ENCODE measurements around the gene CPNE1.

GRCh38 chr20:35643045-35643444, 21.7 kb downstream of the CPNE1 start:
- TF ChIP-seq EZH2 (IDR thresholded peaks at IDR 0.05) = no peak
- no peak for TF ChIP-seq POLR2AphosphoS5 (IDR thresholded peaks at IDR 0.05; ENCODE audit: borderline replicate concordance, low read depth, low read length)

Measured in SK-N-MC (cell line).